Mucosa of stomach (tissue), 1 donor: ENCODE results near the gene ZBTB11.
"Not testable (repeated sequence)": the region's sequence is repeated elsewhere in the genome, so short reads cannot be mapped to it uniquely, and the experiment has no call there.

ENCODE experiments used
- H3K27me3 ChIP-seq: one replicate; pipeline ENCODE4 v1.7.0; 2013; ENCODE audit warnings: mild to moderate bottlenecking, low read length; ENCODE audit not compliant: control insufficient read depth, insufficient read depth
- H3K36me3 ChIP-seq: one replicate; pipeline ENCODE4 v1.7.0; 2013; ENCODE audit warnings: low read length; ENCODE audit not compliant: control insufficient read depth, insufficient read depth
- H3K4me1 ChIP-seq: one replicate; pipeline ENCODE4 v1.7.0; 2013; ENCODE audit warnings: mild to moderate bottlenecking, low read length; ENCODE audit not compliant: control insufficient read depth, insufficient read depth
- H3K4me3 ChIP-seq: one replicate; pipeline ENCODE4 v1.7.0; 2013; ENCODE audit warnings: low read length
- H3K9ac ChIP-seq: one replicate; pipeline ENCODE4 v1.7.0; 2013; ENCODE audit warnings: mild to moderate bottlenecking, low read length, moderate library complexity
- H3K9me3 ChIP-seq: one replicate; pipeline ENCODE4 v1.7.0; 2013; ENCODE audit warnings: mild to moderate bottlenecking, low read length, moderate library complexity; ENCODE audit not compliant: control insufficient read depth
- donor health status: Pancreatic carcinoma.

Gene ZBTB11

DNA sequence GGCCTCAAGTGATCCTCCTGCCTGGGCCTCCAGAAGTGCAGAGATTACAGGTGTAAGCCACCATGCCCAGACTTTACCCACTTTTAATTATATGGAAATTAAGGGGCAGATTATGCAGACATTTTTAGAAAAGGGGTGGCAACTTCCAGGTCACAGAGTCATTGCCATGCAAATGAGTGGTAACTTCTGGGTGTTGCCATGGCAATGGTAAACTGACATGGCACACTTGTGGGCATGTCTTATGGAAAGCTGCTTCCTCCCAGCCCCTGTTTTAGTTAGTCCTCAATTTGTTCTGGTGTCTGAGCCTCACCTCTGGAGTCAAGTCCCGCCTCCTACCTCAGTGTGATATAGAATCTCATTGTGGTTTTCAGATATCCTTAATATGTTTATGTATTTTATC lies 53.3 kb downstream of the ZBTB11 start:
- Histone ChIP-seq H3K27me3 (no peaks in the 10 kb centered on the region), H3K4me1 (no peaks in the 10 kb centered on the region), H3K4me3 (no peak overlapping the region)

DNA sequence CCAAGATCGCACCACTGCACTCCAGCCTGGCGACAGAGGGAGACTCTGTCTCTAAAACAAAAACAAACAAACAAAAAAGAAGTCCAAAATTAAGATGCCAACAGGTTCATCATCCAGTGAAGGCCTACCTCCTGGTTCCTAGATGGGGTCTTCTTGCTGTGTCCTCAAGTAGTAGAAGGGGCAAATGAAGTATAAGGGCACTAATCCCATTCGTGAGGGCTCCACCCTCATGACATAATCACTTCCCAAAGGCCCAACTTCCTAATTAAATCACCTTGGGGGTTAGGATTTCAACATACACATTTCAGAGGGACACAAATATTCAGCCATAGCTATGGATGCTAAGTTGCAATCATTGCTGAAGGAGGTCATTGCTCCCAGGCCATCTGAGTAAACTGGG lies 57.2 kb downstream of the ZBTB11 start:
- H3K36me3 ChIP-seq, result no peaks in the 10 kb centered on the region
- H3K4me1 ChIP-seq, result no peaks in the 10 kb centered on the region
- H3K9me3 ChIP-seq, result no peaks in the 10 kb centered on the region
- H3K9ac ChIP-seq, result no peak overlapping the region
- no peak overlapping the region for H3K4me3 ChIP-seq
- H3K27me3 ChIP-seq, result no peaks in the 10 kb centered on the region

More for the DNA sequence above, 53.3 kb downstream of the ZBTB11 start:
- H3K9me3 ChIP-seq, result no peaks in the 10 kb centered on the region
- H3K9ac ChIP-seq, result no peak overlapping the region
- no peaks in the 10 kb centered on the region for H3K36me3 ChIP-seq

DNA sequence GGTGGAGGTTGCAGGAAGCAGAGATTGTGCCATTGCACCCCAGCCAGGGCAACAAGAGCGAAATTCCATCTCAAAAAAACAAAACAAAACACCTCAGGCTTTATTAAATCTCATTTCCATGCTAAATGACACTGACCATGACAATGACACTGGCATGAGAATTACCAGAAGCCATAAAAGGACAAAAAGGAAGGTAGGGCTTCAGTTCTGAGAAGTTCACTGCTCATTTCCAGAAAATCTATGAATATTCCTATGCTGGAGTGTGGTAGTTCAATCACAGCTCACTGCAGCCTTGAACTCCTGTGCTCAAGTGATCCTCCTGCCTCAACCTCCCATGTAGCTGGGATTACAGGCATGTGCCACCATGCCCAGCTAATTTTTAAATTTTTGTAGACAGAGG lies 58.2 kb downstream of the ZBTB11 start:
- H3K36me3 ChIP-seq, result no peaks in the 10 kb centered on the region
- H3K27me3 ChIP-seq, result no peaks in the 10 kb centered on the region
- H3K9ac ChIP-seq, result no peak overlapping the region
- H3K9me3 ChIP-seq, result no peaks in the 10 kb centered on the region
- H3K4me1 ChIP-seq, result no peaks in the 10 kb centered on the region
- H3K4me3 ChIP-seq, result no peak overlapping the region

DNA sequence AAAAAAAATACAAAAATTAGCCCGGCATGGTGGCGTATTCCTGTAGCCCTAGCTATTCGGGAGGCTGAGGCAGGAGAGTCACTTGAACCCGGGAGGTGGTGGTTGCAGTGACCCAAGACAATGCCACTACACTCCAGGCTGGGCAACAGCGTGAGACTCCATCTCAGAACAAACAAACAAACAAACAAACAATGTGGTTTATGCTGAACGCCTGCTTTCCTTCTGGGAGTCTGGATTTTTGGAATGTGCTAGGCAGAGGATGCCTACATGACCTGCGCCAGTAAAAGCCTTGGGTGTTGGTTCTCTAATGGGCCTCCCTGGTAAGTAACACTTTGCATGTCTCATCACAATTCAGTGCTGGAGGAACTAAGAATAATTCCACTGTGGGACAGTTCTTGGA lies 59.5 kb downstream of the ZBTB11 start:
- Histone ChIP-seq H3K4me1 (no peaks in the 10 kb centered on the region), H3K4me3 (no peak overlapping the region), H3K9me3 (no peaks in the 10 kb centered on the region), H3K36me3 (no peaks in the 10 kb centered on the region), H3K27me3 (no peaks in the 10 kb centered on the region), H3K9ac (no peak overlapping the region)

DNA sequence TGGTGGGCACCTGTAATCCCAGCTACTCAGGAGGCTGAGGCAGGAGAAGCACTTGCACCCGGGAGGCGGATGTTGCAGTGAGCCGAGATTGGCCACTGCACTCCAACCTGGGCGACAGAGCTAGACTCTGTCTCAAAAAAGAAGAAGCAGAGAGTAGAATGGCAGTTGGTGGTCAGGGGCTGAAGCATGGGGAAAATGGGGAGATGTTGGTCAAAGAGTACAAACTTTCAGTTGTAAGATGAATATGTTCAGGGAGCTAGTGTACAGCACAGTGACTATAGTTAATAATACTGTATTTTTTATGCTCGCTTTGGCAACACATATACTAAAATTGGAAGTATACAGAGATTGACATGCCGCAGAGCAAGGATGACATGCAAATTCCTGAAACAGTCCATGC lies 61.4 kb downstream of the ZBTB11 start:
- no peak overlapping the region for H3K9ac ChIP-seq
- no peaks in the 10 kb centered on the region for H3K9me3 ChIP-seq
- no peaks in the 10 kb centered on the region for H3K4me1 ChIP-seq
- no peaks in the 10 kb centered on the region for H3K27me3 ChIP-seq
- no peaks in the 10 kb centered on the region for H3K36me3 ChIP-seq
- no peak overlapping the region for H3K4me3 ChIP-seq

DNA sequence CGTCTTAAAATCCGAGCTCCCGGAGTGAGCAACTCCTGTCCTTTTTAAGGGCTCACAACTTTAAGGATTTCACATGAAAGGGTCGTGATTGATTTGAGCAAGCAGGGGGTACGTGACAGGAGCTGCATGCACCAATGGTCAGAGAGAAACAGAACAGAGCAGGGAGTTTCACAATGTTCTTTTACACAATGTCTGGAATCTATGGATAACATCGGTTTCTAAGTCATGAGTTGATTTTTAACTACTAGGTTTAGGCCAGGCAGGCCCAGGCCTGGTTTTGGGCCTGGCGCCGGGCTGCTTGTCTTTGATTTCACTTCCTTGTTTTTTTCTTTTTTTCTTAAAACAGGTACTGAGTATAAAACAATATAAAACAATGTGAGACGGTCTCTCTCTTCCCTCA lies 63.9 kb downstream of the ZBTB11 start:
- not testable (repeated sequence) for H3K36me3 ChIP-seq, H3K4me3 ChIP-seq, H3K9ac ChIP-seq, H3K27me3 ChIP-seq, H3K4me1 ChIP-seq, H3K9me3 ChIP-seq

DNA sequence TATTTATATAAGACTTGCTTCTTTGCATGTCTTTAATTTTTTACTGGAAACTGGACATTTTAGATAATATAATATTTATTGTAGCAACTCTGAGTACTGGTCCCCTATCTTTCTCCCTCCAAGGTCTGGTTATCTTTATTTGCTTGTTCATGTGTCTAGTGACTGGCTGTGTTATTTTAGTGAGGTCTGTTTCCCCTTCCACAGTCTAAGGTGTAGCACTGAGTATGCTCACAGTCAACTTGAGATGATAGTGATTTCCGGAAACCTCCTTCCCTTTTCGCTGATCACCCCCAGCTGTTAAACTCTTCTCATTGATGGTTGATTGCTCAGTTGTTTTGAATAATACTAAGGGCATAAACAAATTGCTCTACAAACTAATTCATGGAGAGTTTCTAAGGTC lies 65.9 kb downstream of the ZBTB11 start:
- no peak overlapping the region for H3K4me3 ChIP-seq
- no peaks in the 10 kb centered on the region for H3K36me3 ChIP-seq
- H3K9me3 ChIP-seq, result no peaks in the 10 kb centered on the region
- H3K27me3 ChIP-seq, result no peaks in the 10 kb centered on the region
- no peaks in the 10 kb centered on the region for H3K4me1 ChIP-seq
- no peak overlapping the region for H3K9ac ChIP-seq

DNA sequence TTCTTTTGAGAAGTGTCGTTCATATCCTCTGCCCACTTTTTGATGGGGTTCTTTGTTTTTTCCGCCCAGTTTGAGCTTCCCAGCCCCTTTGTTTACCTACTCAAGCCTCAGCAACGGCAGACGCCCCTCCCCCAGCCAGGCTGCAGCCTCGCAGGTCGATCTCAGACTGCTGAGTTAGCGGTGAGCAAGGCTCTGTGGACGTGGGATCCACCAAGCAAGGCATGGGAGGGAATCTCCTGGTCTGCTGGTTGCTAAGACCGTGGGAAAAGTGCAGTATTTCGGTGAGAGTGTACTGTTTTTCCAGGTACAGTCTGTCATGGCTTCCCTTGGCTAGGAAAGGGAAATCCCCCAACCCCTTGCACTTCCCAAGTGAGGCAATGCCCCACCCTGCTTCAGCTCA lies 71.5 kb downstream of the ZBTB11 start:
- not testable (repeated sequence) for H3K4me1 ChIP-seq, H3K36me3 ChIP-seq, H3K9ac ChIP-seq, H3K9me3 ChIP-seq, H3K27me3 ChIP-seq, H3K4me3 ChIP-seq

DNA sequence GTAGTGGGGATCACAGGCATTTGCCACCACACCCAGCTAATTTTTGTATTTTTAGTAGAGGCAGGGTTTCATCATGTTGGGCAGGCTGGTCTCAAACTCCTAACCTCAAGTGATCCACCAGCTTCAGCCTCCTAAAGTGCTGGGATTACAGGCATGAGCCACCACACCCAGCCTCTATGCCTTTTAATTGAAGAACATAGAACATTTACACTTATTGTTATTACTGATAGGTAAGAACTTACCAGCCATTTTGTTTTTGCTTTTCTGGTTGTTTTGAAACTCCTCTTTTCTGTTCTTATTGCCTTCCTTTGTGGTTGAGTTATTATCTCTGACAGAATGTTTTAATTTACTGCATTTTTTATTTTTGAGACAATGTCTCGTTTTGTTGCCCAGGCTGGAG lies 73.7 kb downstream of the ZBTB11 start:
- no peaks in the 10 kb centered on the region for H3K4me1 ChIP-seq
- H3K36me3 ChIP-seq, result no peaks in the 10 kb centered on the region
- H3K27me3 ChIP-seq, result no peaks in the 10 kb centered on the region
- H3K9me3 ChIP-seq, result no peaks in the 10 kb centered on the region
- no peak overlapping the region for H3K9ac ChIP-seq
- no peak overlapping the region for H3K4me3 ChIP-seq

DNA sequence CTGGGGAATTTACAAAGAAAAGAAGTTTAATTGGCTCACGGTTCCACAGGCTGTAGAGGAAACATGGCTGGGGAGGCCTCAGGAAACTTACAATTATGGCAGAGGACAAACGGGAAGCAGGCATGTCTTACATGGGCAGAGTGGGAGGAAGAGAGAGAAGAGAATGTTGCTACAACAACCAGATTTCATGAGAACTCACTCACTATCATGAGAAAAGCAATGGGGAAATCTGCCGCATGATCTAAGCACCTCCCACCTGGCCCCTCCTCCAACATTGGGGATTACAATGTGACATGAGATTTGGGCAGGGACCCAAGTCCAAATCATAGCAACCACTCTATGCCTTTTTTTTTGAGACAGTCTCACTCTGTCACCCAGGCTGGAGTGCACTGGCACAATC lies 74.2 kb downstream of the ZBTB11 start:
- H3K4me3 ChIP-seq, result no peak overlapping the region
- no peaks in the 10 kb centered on the region for H3K9me3 ChIP-seq
- H3K4me1 ChIP-seq, result no peaks in the 10 kb centered on the region
- H3K36me3 ChIP-seq, result no peaks in the 10 kb centered on the region
- no peak overlapping the region for H3K9ac ChIP-seq
- H3K27me3 ChIP-seq, result no peaks in the 10 kb centered on the region
